ENCODE measurements around the gene CYB5D1.

CYB5D1 gene

GRCh38 chr17:7846063-7846735, 11.6 kb upstream of the CYB5D1 start:
- no peak for DNase-seq

GRCh38 chr17:7846765-7847661, 10.8 kb upstream of the CYB5D1 start:
- no peak for DNase-seq

- DNase-seq: no peak
These were observed 9.6 kb upstream of the CYB5D1 start for GRCh38 chr17:7848131-7848579.

GRCh38 chr17:7848739-7849129, 9.1 kb upstream of the CYB5D1 start:
- DNase-seq: no peak

- DNase-seq: no peak
These were observed 8.6 kb upstream of the CYB5D1 start for GRCh38 chr17:7849130-7849750.

GRCh38 chr17:7849751-7850504, 7.9 kb upstream of the CYB5D1 start:
- no peak for DNase-seq

GRCh38 chr17:7850701-7851437, 6.9 kb upstream of the CYB5D1 start:
- DNase-seq: no peak

GRCh38 chr17:7851438-7852261, 6.2 kb upstream of the CYB5D1 start:
- DNase-seq: peak; percentile 76

GRCh38 chr17:7852262-7852670, 5.5 kb upstream of the CYB5D1 start:
- DNase-seq: no peak

GRCh38 chr17:7852919-7853690, 4.7 kb upstream of the CYB5D1 start:
- DNase-seq: no peak

GRCh38 chr17:7853691-7854038, 4.1 kb upstream of the CYB5D1 start:
- DNase-seq: no peak

- no peak for DNase-seq
These were observed 3.6 kb upstream of the CYB5D1 start for GRCh38 chr17:7854078-7854777.

- DNase-seq: no peak
These were observed 2.7 kb upstream of the CYB5D1 start, which contains the start of gene TMEM88 for GRCh38 chr17:7854851-7855659. Gene TMEM88, plus strand, starts transcription at chr17:7855066. Its CDS starts 9 bp downstream, at chr17:7855075.

- no peak for DNase-seq
These were observed 2.2 kb upstream of the CYB5D1 start for GRCh38 chr17:7855660-7856010.

- DNase-seq: peak; percentile 5
These were observed 1.6 kb upstream of the CYB5D1 start for GRCh38 chr17:7856011-7856810.

- DNase-seq: peak; percentile 95
These were observed 741 bp upstream of the CYB5D1 start, which contains the start of gene NAA38 for GRCh38 chr17:7856811-7857712. Gene NAA38, minus strand, starts transcription at chr17:7857559. Its CDS starts 96 bp downstream, at chr17:7857463.

- no peak for DNase-seq
These were observed 663 bp downstream of the CYB5D1 start for GRCh38 chr17:7858522-7858810.
